Head of caudate nucleus (tissue), 42 donors: ENCODE measurements around the gene ATXN1.
"Not testable (repeated sequence)": the region's sequence is repeated elsewhere in the genome, so short reads cannot be mapped to it uniquely, and the experiment has no call there.

ENCODE experiments used
- DNase-seq, 42 donors: peaks; one replicate each; pipeline versions ENCODE4 v3.0.0 to v3.0.0-alpha.2; 2020 to 2021; ENCODE audit warnings: mixed read lengths in 7 of 42
- intact Hi-C: fragments of 100-400 bp; cut with DNase I; formaldehyde crosslinking; loops from one replicate; pipeline ENCODE4 v1.15.0; 2022

The ATXN1 gene

GRCh38 chr6:16409531-16410441 is 351.5 kb downstream of the ATXN1 start:
- intact Hi-C loops: loop anchor here (2.0 kb wide), 1 partner anchor 77 kb away; no protein-coding TSS in a partner anchor
- peak; percentile 35 to 87 (median 70) for DNase-seq

- no peak for DNase-seq
- intact Hi-C loops: loop anchor here (2.0 kb wide), 1 partner anchor 76 kb away; no protein-coding TSS in a partner anchor
Observed at GRCh38 chr6:16408766-16409165, 352.5 kb downstream of the ATXN1 start.

- intact Hi-C loops: no loop called here
- DNase-seq: no peak
Observed at GRCh38 chr6:16406966-16407365, 354.3 kb downstream of the ATXN1 start.

- DNase-seq: not testable (repeated sequence)
Observed at GRCh38 chr6:16406538-16406937, 354.7 kb downstream of the ATXN1 start.

GRCh38 chr6:16405375-16405774 is 355.9 kb downstream of the ATXN1 start:
- no peak for DNase-seq
- intact Hi-C loops: no loop called here

More at GRCh38 chr6:16406538-16406937, 354.7 kb downstream of the ATXN1 start:
- intact Hi-C loops: not testable (repeated sequence)

GRCh38 chr6:16404456-16404855 is 356.8 kb downstream of the ATXN1 start:
- DNase-seq: no peak
- intact Hi-C loops: no loop called here

GRCh38 chr6:16403831-16404230 is 357.4 kb downstream of the ATXN1 start:
- DNase-seq: no peak
- intact Hi-C loops: no loop called here

GRCh38 chr6:16402581-16402900 is 358.7 kb downstream of the ATXN1 start:
- no peak for DNase-seq
- intact Hi-C loops: no loop called here

- no peak for DNase-seq
- intact Hi-C loops: no loop called here
Observed at GRCh38 chr6:16400248-16400760, 361.0 kb downstream of the ATXN1 start.

GRCh38 chr6:16399695-16400094 is 361.6 kb downstream of the ATXN1 start:
- intact Hi-C loops: no loop called here
- no peak for DNase-seq

- intact Hi-C loops: no loop called here
- no peak for DNase-seq
Observed at GRCh38 chr6:16399158-16399557, 362.1 kb downstream of the ATXN1 start.

GRCh38 chr6:16398587-16398986 is 362.7 kb downstream of the ATXN1 start:
- no peak for DNase-seq
- intact Hi-C loops: no loop called here

GRCh38 chr6:16397623-16398022 is 363.6 kb downstream of the ATXN1 start:
- intact Hi-C loops: no loop called here
- DNase-seq: no peak

GRCh38 chr6:16396497-16397319 is 364.6 kb downstream of the ATXN1 start:
- DNase-seq: no peak

GRCh38 chr6:16394632-16395031 is 366.6 kb downstream of the ATXN1 start:
- intact Hi-C loops: no loop called here

More at GRCh38 chr6:16396497-16397319, 364.6 kb downstream of the ATXN1 start:
- intact Hi-C loops: no loop called here

GRCh38 chr6:16393326-16393725 is 367.9 kb downstream of the ATXN1 start:
- no peak for DNase-seq
- intact Hi-C loops: no loop called here

More at GRCh38 chr6:16394632-16395031, 366.6 kb downstream of the ATXN1 start:
- no peak for DNase-seq

GRCh38 chr6:16392010-16392409 is 369.2 kb downstream of the ATXN1 start:
- DNase-seq: no peak
- intact Hi-C loops: no loop called here

- intact Hi-C loops: no loop called here
- no peak for DNase-seq
Observed at GRCh38 chr6:16391451-16391912, 369.8 kb downstream of the ATXN1 start.

GRCh38 chr6:16390909-16391450 is 370.3 kb downstream of the ATXN1 start:
- intact Hi-C loops: not testable (repeated sequence)
- peak in 1 of 42 donors; percentile 31 for DNase-seq
